PC-3 (cell line): Measurements from ENCODE around the gene KMT5C.

Source experiments
- CTCF ChIP-seq: fragments of 300-600 bp; sonication (generic); conservative IDR thresholded peaks from 2 replicates; pipeline ENCODE4 v1.5.1; 2017; ENCODE audit warnings: antibody characterized with exemption, low read depth, mild to moderate bottlenecking, low read length
- EZH2 ChIP-seq: fragments of 300-600 bp; sonication (generic); IDR thresholded peaks from one replicate; pipeline ENCODE4 v1.6.1; 2017; ENCODE audit warnings: antibody characterized with exemption, mild to moderate bottlenecking, low read length; ENCODE audit not compliant: unreplicated experiment

- TF ChIP-seq CTCF = no peak
- TF ChIP-seq EZH2 = no peak
Measured at GRCh38 chr19:55325172-55325571, 14.5 kb upstream of the KMT5C start, which contains the start of gene TMEM150B.
